SK-N-MC (cell line): ENCODE results near the gene DOCK10.

Experiments
- EZH2 ChIP-seq: fragments of 200-600 bp; sonication (generic); IDR thresholded peaks from one replicate; pipeline ENCODE4 v1.6.1; 2017; ENCODE audit warnings: antibody characterized with exemption
- POLR2AphosphoS5 ChIP-seq: IDR thresholded peaks from 2 replicates; pipeline ENCODE4 v1.6.1; 2012; ENCODE audit warnings: mild to moderate bottlenecking, low read depth, low read length, borderline replicate concordance

DNA sequence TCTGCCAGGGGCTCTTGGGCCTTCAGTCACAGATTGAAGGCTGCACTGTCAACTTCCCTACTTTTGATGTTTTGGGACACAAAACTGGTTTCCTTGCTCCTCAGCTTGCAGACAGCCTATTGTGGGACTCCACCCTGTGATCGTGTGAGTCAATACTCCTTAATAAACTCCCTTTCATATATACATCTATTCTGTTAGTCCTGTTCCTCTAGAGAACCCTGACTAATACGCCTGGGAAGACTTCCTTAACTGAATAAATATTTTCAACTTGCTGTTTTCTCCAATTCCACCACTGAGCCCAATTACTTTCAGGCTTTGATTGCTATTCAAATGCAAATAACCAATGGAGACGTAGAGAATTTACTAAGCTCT is 264.7 kb downstream of the DOCK10 start:
- TF ChIP-seq EZH2 (no peak), POLR2AphosphoS5 (no peak)
